HG03565 (cell line): ENCODE data around the gene KCNH3.
A peak's percentile ranks its signal among the peaks of the same experiment; 100 is the strongest.

Source experiments
- ATAC-seq: cut with Tn5 transposase; IDR thresholded peaks from one replicate; pipeline ENCODE4 v1.9.1; 2021; ENCODE audit warnings: mild to moderate bottlenecking, moderate library complexity; ENCODE audit not compliant: unreplicated experiment

Gene KCNH3

GRCh38 chr12:49557917-49558215, 19.0 kb downstream of the KCNH3 start:
- no peak for ATAC-seq

DNA sequence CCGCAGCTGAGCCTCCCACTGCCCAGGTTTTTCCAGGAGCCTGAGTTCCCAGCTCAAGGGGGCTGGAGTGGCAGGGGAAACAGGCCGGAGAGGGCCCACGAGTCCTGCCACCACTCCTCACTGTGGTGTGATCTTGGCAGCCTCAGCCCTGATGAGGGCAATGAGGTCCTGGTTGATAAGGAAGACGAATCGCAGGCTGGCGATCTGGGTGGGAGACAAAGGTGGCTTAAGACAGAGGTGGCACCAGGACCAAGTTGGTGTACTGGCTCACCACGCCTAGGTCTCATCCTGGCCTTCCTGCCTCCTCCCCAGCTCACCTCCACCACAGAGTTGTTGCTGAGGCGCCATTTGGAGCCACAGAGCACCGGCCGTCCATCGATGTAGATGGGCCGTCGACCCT, 19.7 kb downstream of the KCNH3 start:
- ATAC-seq: no peak

GRCh38 chr12:49559011-49559675, 20.3 kb downstream of the KCNH3 start:
- no peak for ATAC-seq

GRCh38 chr12:49560695-49561094, 21.9 kb downstream of the KCNH3 start:
- no peak for ATAC-seq

DNA sequence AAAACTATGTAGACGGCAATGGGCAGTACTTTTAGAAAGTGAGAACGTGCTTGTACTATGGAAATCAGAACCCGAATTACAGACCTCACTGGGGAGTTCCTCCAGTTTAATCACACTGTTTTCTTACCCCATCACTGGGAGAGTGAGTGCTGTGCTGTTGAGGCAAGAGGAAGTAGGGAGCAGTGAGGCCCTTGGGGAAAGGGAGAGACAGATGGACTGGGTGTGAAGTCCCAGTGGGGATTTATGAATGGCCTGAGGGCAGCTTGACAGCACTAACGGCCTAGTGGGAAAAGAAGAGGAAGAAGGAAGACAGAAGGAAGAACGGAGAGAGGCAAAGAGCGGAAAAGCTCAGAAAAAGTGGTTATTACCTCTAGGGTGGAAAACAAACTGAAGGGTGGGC, 23.4 kb downstream of the KCNH3 start:
- ATAC-seq: no peak

- no peak for ATAC-seq
Observed at GRCh38 chr12:49562831-49563230, 24.0 kb downstream of the KCNH3 start.

DNA sequence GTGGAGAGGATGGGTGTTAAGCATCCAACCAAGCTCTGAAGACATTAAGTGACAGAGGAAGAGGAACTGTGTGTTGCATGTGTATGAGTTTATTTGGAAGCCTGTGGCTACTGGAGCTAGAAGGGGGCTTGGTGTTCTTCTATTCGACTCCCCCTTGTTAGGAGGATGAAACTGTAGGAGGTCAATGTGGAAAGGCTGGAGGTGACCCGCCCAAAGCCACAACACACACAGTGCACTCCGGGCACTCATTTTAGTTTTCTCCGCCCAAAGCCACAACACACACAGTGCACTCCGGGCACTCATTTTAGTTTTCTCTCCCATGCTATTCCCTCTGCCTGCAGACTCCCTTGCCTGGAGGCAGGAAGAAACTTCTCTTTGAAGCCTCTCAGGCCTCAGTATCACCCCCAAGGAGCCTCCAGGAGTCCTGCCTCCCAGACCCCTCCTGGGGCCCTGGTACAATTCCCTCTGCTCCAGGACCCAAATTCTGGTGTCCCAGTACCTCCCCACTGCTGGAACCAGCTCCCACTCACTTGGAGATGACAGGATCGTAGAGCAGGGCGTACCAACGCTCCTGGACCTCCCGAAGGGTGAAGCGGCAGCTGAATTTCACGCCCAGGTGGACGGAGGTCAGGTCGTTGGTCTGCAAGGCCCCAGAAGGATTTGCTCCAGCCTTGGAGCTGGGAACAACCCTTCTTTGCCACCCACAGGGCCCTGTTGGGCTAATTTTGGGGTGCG, 25.3 kb downstream of the KCNH3 start:
- ATAC-seq: no peak

- no peak for ATAC-seq
Observed at GRCh38 chr12:49564686-49565405, 26.0 kb downstream of the KCNH3 start.

GRCh38 chr12:49565406-49566265, 26.8 kb downstream of the KCNH3 start:
- no peak for ATAC-seq

DNA sequence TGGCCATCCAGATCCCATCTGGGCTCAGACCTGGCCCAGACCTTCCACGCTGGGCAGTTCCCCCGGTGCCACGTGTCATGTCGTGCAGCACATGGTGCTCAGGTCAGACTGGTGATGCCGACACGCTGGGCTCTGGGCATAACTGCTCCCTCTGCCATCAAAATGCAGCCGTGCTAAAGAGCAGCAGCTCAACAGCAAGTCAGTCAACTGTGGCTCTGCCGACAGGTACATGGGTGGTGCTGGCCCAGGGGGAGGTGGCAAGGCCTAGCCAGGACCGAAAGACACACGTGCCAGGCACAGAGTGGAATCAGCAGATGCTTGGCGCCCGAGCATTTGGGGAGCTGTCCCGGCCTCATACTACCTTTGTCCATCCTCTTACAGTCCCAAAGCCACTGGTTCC, 27.5 kb downstream of the KCNH3 start:
- ATAC-seq: no peak

GRCh38 chr12:49567302-49567610, 28.4 kb downstream of the KCNH3 start:
- ATAC-seq: no peak

GRCh38 chr12:49567611-49568441, 29.0 kb downstream of the KCNH3 start, which contains the start of gene MCRS1:
Gene MCRS1, minus strand, starts transcription at chr12:49568142. Its CDS starts 1,411 bp downstream, at chr12:49566731.
- peak; percentile 74 for ATAC-seq

GRCh38 chr12:49568442-49569162, 29.8 kb downstream of the KCNH3 start:
- peak; percentile 1 for ATAC-seq

GRCh38 chr12:49577589-49578315, 38.9 kb downstream of the KCNH3 start:
- no peak for ATAC-seq

DNA sequence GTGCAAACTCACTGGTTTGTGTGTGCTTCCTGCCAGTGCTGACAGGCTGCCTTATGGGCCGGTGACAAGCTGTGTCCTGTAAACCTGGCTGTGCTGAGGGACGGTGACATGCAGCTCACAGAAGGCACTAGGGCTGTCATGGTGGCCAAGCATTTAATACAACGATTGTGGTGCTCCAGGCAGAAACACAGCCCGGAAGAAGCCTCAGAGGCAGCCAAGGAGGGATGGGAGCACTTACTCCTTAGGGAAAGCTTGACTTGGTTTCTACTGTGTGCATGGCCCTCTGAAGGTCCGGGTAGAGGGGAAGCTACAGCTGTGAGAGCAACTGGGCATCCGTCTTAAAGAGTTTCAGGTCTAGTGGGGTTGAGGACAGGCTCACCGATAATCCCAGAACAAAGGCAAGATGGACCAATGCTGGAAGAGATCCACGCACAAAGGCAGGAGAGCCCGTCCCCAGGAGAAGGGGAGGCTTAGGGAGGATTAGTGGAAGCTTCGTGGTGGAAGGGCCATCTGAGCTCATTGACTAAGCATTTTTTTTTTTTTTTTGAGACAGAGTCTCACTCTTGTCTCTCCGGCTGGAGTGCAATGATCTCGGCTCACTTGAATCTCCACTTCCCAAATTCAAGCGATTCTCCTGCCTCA, 39.8 kb downstream of the KCNH3 start:
- ATAC-seq: no peak

- ATAC-seq: no peak
Observed at GRCh38 chr12:49580572-49581535, 42.0 kb downstream of the KCNH3 start.

DNA sequence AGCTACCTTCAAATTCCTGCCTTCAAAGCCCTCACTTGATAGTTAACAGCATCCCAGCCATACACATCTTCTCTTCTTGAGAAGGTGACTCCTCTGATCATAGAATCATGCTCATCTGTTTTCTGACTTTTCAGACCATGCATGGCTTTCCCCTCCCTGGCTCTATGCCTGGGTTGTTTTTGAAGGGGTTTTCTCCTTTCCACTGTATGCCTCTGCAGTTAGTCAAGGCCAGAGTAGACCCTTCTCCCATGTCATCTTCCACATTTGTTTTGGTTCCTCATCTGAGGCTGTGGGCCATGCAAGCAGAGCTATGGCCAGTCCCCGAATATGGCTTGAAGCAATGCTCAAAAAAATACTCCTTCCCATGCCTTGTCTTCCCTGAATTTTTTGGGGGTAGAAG, 43.4 kb downstream of the KCNH3 start:
- ATAC-seq: no peak
